Measurements from ENCODE around the gene CD24. TPM values are rescaled to one million over a fixed set of nuclear protein-coding genes. Genes with fewer than 3 reads are reported as not detected.
A peak's percentile ranks its signal among the peaks of the same experiment; 100 is the strongest.

CD24 gene
- total RNA-seq, 1 experiment from 2014 or later = 125 TPM

GRCh38 chr6:106975738-106976064 lies 1.2 kb upstream of the CD24 start:
- peak overlapping the region; percentile 78 for H3K4me2 ChIP-seq (ENCODE audit: low read length)
- BruUV-seq (replicated peaks) = no TSS peak
- peak overlapping the region; percentile 82 for H3K4me3 ChIP-seq (ENCODE audit: low read length)
- H4K20me1 ChIP-seq (ENCODE audit: low read length) = peaks cover 23% of the 10 kb centered on the region
- ATAC-seq (0 out of 2 replicates have a peak, but pooled peaks have one; percentile 2), DNase-seq (peak; percentile 26)
- ChIA-PET POLR2A (ENCODE audit: unreplicated experiment) (no interaction called here), CTCF (no interaction called here)
- H2AFZ ChIP-seq (ENCODE audit: low read length) = peak overlapping the region; percentile 34
- H3K9ac ChIP-seq (ENCODE audit: low read length) = peak overlapping the region; percentile 76
- H3K4me1 ChIP-seq (ENCODE audit: insufficient read depth, low read length) = peaks cover 17% of the 10 kb centered on the region
- H3K9me3 ChIP-seq (ENCODE audit: low read length) = no peaks in the 10 kb centered on the region
- no peaks in the 10 kb centered on the region for H3F3A ChIP-seq (ENCODE audit: low read length, unreplicated experiment)
- H3K27me3 ChIP-seq (ENCODE audit: low read length) = no peaks in the 10 kb centered on the region
- H3K9me2 ChIP-seq (replicated peaks; ENCODE audit: low read length) = no peaks in the 10 kb centered on the region
- peak overlapping the region; percentile 39 for H3K27ac ChIP-seq (ENCODE audit: low read length)
- TF ChIP-seq CTCF (conservative IDR thresholded peaks at IDR 0.05; ENCODE audit: low read depth, low read length) (no peak), EZH2phosphoT487 (IDR thresholded peaks at IDR 0.05; ENCODE audit: borderline replicate concordance, low read length) (no peak), EZH2 (IDR thresholded peaks at IDR 0.05; ENCODE audit: low read length, unreplicated experiment) (no peak)
- intact Hi-C loops (cut with micrococcal nuclease) = loop anchor here (2.0 to 10.0 kb wide), 6 partner anchors 61 to 638 kb away; no protein-coding TSS in a partner anchor
- H3K79me2 ChIP-seq (ENCODE audit: low read length) = peaks cover 30% of the 10 kb centered on the region
- H3K36me3 ChIP-seq (ENCODE audit: low read depth, low read length) = no peaks in the 10 kb centered on the region

- peak; percentile 60 for DNase-seq
- H2AFZ ChIP-seq (ENCODE audit: low read length) = peak overlapping the region; percentile 81
Observed at GRCh38 chr6:106974999-106975737, 639 bp upstream of the CD24 start.

GRCh38 chr6:106973836-106974335 lies 643 bp downstream of the CD24 start:
- Histone ChIP-seq H3K4me1 (ENCODE audit: insufficient read depth, low read length) (peaks cover 17% of the 10 kb centered on the region), H2AFZ (ENCODE audit: low read length) (peak overlapping the region; percentile 38), H3K27ac (ENCODE audit: low read length) (peak overlapping the region; percentile 11; the same call in 1 of the 2 replicates), H3K9me3 (ENCODE audit: low read length) (no peaks in the 10 kb centered on the region), H3K9ac (ENCODE audit: low read length) (peak overlapping the region; percentile 80), H3K27me3 (ENCODE audit: low read length) (no peaks in the 10 kb centered on the region), H3K4me3 (ENCODE audit: low read length) (peak overlapping the region; percentile 96), H3K9me2 (replicated peaks; ENCODE audit: low read length) (no peaks in the 10 kb centered on the region), H3K4me2 (ENCODE audit: low read length) (peak overlapping the region; percentile 83), H3F3A (ENCODE audit: low read length, unreplicated experiment) (no peaks in the 10 kb centered on the region), H3K36me3 (ENCODE audit: low read depth, low read length) (no peaks in the 10 kb centered on the region), H3K79me2 (ENCODE audit: low read length) (peaks cover 30% of the 10 kb centered on the region), H4K20me1 (ENCODE audit: low read length) (peaks cover 23% of the 10 kb centered on the region)
- TF ChIP-seq EZH2phosphoT487 (IDR thresholded peaks at IDR 0.05; ENCODE audit: borderline replicate concordance, low read length) (no peak), EZH2 (IDR thresholded peaks at IDR 0.05; ENCODE audit: low read length, unreplicated experiment) (no peak), CTCF (conservative IDR thresholded peaks at IDR 0.05; ENCODE audit: low read depth, low read length) (no peak)
- POLR2A ChIA-PET (ENCODE audit: unreplicated experiment) = interaction anchor here (0.6 to 1.0 kb wide), 3 partner anchors 83 to 383 kb away, joined by 3 read pairs; no protein-coding TSS in a partner anchor
- DNase-seq = peak; percentile 30
- BruUV-seq (replicated peaks) = TSS peak; percentile 30
- ATAC-seq = peak; percentile 12
- intact Hi-C loops (cut with micrococcal nuclease) = loop anchor here (2.0 to 10.0 kb wide), 3 partner anchors 59 to 281 kb away; no protein-coding TSS in a partner anchor
- CTCF ChIA-PET = interaction anchor here (1.0 kb wide), 1 partner anchor 613 kb away, joined by 3 read pairs; the partner anchor contains the start of gene CRYBG1

More at GRCh38 chr6:106974999-106975737, 639 bp upstream of the CD24 start:
- Histone ChIP-seq H4K20me1 (ENCODE audit: low read length) (peaks cover 23% of the 10 kb centered on the region), H3K79me2 (ENCODE audit: low read length) (peaks cover 30% of the 10 kb centered on the region), H3K36me3 (ENCODE audit: low read depth, low read length) (no peaks in the 10 kb centered on the region), H3K4me2 (ENCODE audit: low read length) (peak overlapping the region; percentile 78), H3K27ac (ENCODE audit: low read length) (peak overlapping the region; percentile 59), H3K9ac (ENCODE audit: low read length) (peak overlapping the region; percentile 76), H3K9me3 (ENCODE audit: low read length) (no peaks in the 10 kb centered on the region), H3K27me3 (ENCODE audit: low read length) (no peaks in the 10 kb centered on the region), H3K9me2 (replicated peaks; ENCODE audit: low read length) (no peaks in the 10 kb centered on the region), H3F3A (ENCODE audit: low read length, unreplicated experiment) (no peaks in the 10 kb centered on the region), H3K4me3 (ENCODE audit: low read length) (peak overlapping the region; percentile 82), H3K4me1 (ENCODE audit: insufficient read depth, low read length) (peaks cover 17% of the 10 kb centered on the region)
- intact Hi-C loops (cut with micrococcal nuclease) = loop anchor here (2.0 to 10.0 kb wide), 6 partner anchors 60 to 638 kb away; no protein-coding TSS in a partner anchor
- BruUV-seq (replicated peaks) = no TSS peak
- CTCF ChIA-PET = no interaction called here
- POLR2A ChIA-PET (ENCODE audit: unreplicated experiment) = no interaction called here
- peak; percentile 70 for ATAC-seq
- TF ChIP-seq EZH2phosphoT487 (IDR thresholded peaks at IDR 0.05; ENCODE audit: borderline replicate concordance, low read length) (peak; percentile 88), EZH2 (IDR thresholded peaks at IDR 0.05; ENCODE audit: low read length, unreplicated experiment) (no peak)

Data from PC-3 (cell line).